Activated B cell treated with CpG ODN at 0.5 μM for 24 hours (primary cell): Measurements from ENCODE around the gene TPGS1. TPM values are rescaled to one million over a fixed set of nuclear protein-coding genes. Genes with fewer than 3 reads are reported as not detected.

Source experiments
- ATAC-seq: fragments of 200-7000 bp; cut with Tn5 transposase; one replicate; pipeline ENCODE4 v1.10.0; 2021; ENCODE audit warnings: low read depth, mild to moderate bottlenecking, moderate library complexity
- CTCF ChIA-PET: fragments of 350-600 bp; sonication (Branson Sonifier 250); formaldehyde crosslinking; loops from one replicate; lab custom pipeline; 2021; ENCODE audit warnings: antibody characterized with exemption; lab: Charles Lee
- POLR2A ChIA-PET: fragments of 350-600 bp; sonication (Branson Sonifier 250); formaldehyde crosslinking; loops from one replicate; lab custom pipeline; 2021; ENCODE audit warnings: antibody characterized with exemption; lab: Charles Lee
- DNase-seq: peaks from one replicate; pipeline ENCODE4 v3.0.0; 2022
- H3K27ac Mint-ChIP-seq: one replicate; pipeline ENCODE4 v1.8.0; 2020; ENCODE audit warnings: mixed read lengths
- H3K27me3 Mint-ChIP-seq: one replicate; pipeline ENCODE4 v1.8.0; 2021; ENCODE audit warnings: mixed read lengths
- H3K36me3 Mint-ChIP-seq: one replicate; pipeline ENCODE4 v1.8.0; 2021; ENCODE audit warnings: low read depth, mixed read lengths
- H3K4me1 Mint-ChIP-seq: one replicate; pipeline ENCODE4 v1.8.0; 2021; ENCODE audit warnings: mixed read lengths
- H3K4me3 Mint-ChIP-seq: one replicate; pipeline ENCODE4 v1.8.0; 2020; ENCODE audit warnings: mild to moderate bottlenecking, mixed read lengths
- H3K9me3 Mint-ChIP-seq: one replicate; pipeline ENCODE4 v1.8.0; 2020; ENCODE audit warnings: mixed read lengths
- intact Hi-C: fragments of 100-400 bp; cut with micrococcal nuclease; formaldehyde crosslinking; loops from one replicate; pipeline ENCODE4 v1.15.1; 2024
- total RNA-seq: library from RNA; stranded (reverse); gene quantifications from 2 replicates; pipeline ENCODE4 v1.2.3, GENCODE V29; 2022
- TF ChIP-seq, protein P1 (sequence below): fragments of 200-600 bp; IDR thresholded peaks from one replicate; pipeline ENCODE4 v1.8.0; 2022; ENCODE audit warnings: antibody characterized with exemption, mild to moderate bottlenecking

The TPGS1 gene
- total RNA-seq, 1 donor from 2014 or later, result 23.8 TPM

- TF ChIP-seq, protein P1, sequence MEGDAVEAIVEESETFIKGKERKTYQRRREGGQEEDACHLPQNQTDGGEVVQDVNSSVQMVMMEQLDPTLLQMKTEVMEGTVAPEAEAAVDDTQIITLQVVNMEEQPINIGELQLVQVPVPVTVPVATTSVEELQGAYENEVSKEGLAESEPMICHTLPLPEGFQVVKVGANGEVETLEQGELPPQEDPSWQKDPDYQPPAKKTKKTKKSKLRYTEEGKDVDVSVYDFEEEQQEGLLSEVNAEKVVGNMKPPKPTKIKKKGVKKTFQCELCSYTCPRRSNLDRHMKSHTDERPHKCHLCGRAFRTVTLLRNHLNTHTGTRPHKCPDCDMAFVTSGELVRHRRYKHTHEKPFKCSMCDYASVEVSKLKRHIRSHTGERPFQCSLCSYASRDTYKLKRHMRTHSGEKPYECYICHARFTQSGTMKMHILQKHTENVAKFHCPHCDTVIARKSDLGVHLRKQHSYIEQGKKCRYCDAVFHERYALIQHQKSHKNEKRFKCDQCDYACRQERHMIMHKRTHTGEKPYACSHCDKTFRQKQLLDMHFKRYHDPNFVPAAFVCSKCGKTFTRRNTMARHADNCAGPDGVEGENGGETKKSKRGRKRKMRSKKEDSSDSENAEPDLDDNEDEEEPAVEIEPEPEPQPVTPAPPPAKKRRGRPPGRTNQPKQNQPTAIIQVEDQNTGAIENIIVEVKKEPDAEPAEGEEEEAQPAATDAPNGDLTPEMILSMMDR, result no peak
- CTCF ChIA-PET, result interaction anchor here (1.1 kb wide), 1 partner anchor 12 kb away, joined by 4 read pairs; no protein-coding TSS in a partner anchor
- ATAC-seq (no peak), DNase-seq (no peak)
- Mint-ChIP-seq H3K27me3 (peaks cover 7% of the 10 kb centered on the region), H3K36me3 (no peaks in the 10 kb centered on the region), H3K4me1 (no peaks in the 10 kb centered on the region), H3K9me3 (no peaks in the 10 kb centered on the region), H3K27ac (no peak overlapping the region), H3K4me3 (no peak overlapping the region)
- intact Hi-C loops, result no loop called here
- POLR2A ChIA-PET, result interaction anchor here (1.1 kb wide), 1 partner anchor 12 kb away, joined by 3 read pairs; no protein-coding TSS in a partner anchor
Measured at GRCh38 chr19:522726-523125, 15.4 kb downstream of the TPGS1 start.

GRCh38 chr19:524062-524674 is 16.9 kb downstream of the TPGS1 start:
- Mint-ChIP-seq H3K4me1 (no peaks in the 10 kb centered on the region), H3K36me3 (no peaks in the 10 kb centered on the region), H3K4me3 (no peak overlapping the region), H3K27me3 (peaks cover 7% of the 10 kb centered on the region), H3K9me3 (no peaks in the 10 kb centered on the region), H3K27ac (no peak overlapping the region)
- POLR2A ChIA-PET, result no interaction called here
- TF ChIP-seq, protein P1, result no peak
- DNase-seq (no peak), ATAC-seq (peak; percentile 18)
- CTCF ChIA-PET, result no interaction called here
- intact Hi-C loops, result no loop called here

GRCh38 chr19:525029-525428 is 17.7 kb downstream of the TPGS1 start:
- TF ChIP-seq, protein P1, result no peak
- ATAC-seq (no peak), DNase-seq (no peak)
- no peaks in the 10 kb centered on the region for H3K4me1 Mint-ChIP-seq
- no peak overlapping the region for H3K4me3 Mint-ChIP-seq
- intact Hi-C loops, result no loop called here
- ChIA-PET POLR2A (no interaction called here), CTCF (no interaction called here)
- no peaks in the 10 kb centered on the region for H3K9me3 Mint-ChIP-seq
- no peak overlapping the region for H3K27ac Mint-ChIP-seq
- H3K36me3 Mint-ChIP-seq, result no peaks in the 10 kb centered on the region
- H3K27me3 Mint-ChIP-seq, result peaks cover 7% of the 10 kb centered on the region

DNA sequence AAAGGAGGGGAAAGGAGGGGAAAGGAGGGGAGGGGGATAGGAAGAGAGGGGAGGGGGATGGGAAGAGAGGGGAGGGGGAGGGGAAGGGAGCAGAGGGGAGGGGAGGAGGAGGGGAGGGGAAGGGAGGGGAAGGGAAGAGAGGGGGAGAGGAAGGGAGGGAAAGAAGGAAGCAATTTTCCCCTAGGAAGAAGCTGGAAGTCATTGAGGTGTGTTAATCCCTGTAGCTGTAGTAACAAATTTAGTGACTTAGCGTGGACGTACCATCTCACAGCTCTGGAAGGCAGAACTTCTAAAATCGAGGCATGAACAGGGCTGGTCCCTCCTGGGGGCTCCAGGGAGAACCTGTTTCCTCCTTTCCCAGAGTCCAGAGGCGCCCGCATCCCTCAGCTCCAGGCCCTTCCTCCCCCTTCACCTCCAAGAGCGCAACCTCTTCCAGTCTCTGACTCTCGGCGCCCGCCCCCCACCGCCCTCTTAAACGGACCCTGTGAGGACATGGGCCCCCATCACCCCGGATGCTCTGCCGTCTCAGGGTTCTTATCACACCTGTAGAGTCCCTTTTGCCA is 18.6 kb downstream of the TPGS1 start:
- Mint-ChIP-seq H3K4me1 (peaks cover 2% of the 10 kb centered on the region), H3K36me3 (no peaks in the 10 kb centered on the region), H3K9me3 (no peaks in the 10 kb centered on the region), H3K27me3 (peaks cover 6% of the 10 kb centered on the region), H3K27ac (no peak overlapping the region), H3K4me3 (no peak overlapping the region)
- DNase-seq (no peak), ATAC-seq (no peak)
- POLR2A ChIA-PET, result no interaction called here
- TF ChIP-seq, protein P1, result no peak
- intact Hi-C loops, result no loop called here
- CTCF ChIA-PET, result interaction anchor here (1.0 kb wide), 1 partner anchor 14 kb away, joined by 3 read pairs; no protein-coding TSS in a partner anchor
